ENCODE data around the gene RIN2.

The RIN2 gene

DNA sequence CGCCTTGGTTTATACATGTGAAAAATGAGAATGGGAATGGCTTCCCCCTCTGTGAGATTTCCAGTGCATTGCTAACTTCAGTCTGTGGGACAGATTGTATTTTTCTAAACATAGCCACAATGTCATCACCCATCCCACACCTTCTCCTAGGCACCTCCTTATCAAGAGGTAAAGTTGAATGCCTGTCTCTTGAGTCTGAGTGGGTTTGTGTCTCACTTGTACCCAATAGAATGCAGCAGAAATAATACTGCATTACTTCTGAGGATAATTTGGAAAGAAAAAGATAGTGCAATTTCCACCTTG, 27.9 kb downstream of the RIN2 start:
- H3K9me3 ChIP-seq (ENCODE audit: control insufficient read depth, low read length): no peaks in the 10 kb centered on the region
- H3K79me2 ChIP-seq: peaks cover 6% of the 10 kb centered on the region
- no peak overlapping the region for H2AFZ ChIP-seq
- H3K4me3 ChIP-seq (ENCODE audit: low read depth, low read length): no peak overlapping the region
- H3K4me2 ChIP-seq (ENCODE audit: low read length): no peak overlapping the region
- no peak overlapping the region for H3K9ac ChIP-seq
- TF ChIP-seq, protein P1, sequence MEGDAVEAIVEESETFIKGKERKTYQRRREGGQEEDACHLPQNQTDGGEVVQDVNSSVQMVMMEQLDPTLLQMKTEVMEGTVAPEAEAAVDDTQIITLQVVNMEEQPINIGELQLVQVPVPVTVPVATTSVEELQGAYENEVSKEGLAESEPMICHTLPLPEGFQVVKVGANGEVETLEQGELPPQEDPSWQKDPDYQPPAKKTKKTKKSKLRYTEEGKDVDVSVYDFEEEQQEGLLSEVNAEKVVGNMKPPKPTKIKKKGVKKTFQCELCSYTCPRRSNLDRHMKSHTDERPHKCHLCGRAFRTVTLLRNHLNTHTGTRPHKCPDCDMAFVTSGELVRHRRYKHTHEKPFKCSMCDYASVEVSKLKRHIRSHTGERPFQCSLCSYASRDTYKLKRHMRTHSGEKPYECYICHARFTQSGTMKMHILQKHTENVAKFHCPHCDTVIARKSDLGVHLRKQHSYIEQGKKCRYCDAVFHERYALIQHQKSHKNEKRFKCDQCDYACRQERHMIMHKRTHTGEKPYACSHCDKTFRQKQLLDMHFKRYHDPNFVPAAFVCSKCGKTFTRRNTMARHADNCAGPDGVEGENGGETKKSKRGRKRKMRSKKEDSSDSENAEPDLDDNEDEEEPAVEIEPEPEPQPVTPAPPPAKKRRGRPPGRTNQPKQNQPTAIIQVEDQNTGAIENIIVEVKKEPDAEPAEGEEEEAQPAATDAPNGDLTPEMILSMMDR (IDR thresholded peaks at IDR 0.05): no peak
- H3K4me1 ChIP-seq: peaks cover 15% of the 10 kb centered on the region
- no peaks in the 10 kb centered on the region for H3K36me3 ChIP-seq (ENCODE audit: control insufficient read depth, insufficient read depth, low read length)
- no peak overlapping the region for H3K27ac ChIP-seq
- H3K27me3 ChIP-seq (ENCODE audit: control insufficient read depth, insufficient read depth, low read length): no peaks in the 10 kb centered on the region

- Histone ChIP-seq H3K4me3 (ENCODE audit: low read depth, low read length) (no peak overlapping the region), H3K9ac (no peak overlapping the region), H3K9me3 (ENCODE audit: control insufficient read depth, low read length) (no peaks in the 10 kb centered on the region), H3K36me3 (ENCODE audit: control insufficient read depth, insufficient read depth, low read length) (no peaks in the 10 kb centered on the region), H3K4me1 (peaks cover 15% of the 10 kb centered on the region), H3K27ac (no peak overlapping the region), H3K27me3 (ENCODE audit: control insufficient read depth, insufficient read depth, low read length) (no peaks in the 10 kb centered on the region), H3K4me2 (ENCODE audit: low read length) (no peak overlapping the region), H3K79me2 (peaks cover 6% of the 10 kb centered on the region), H2AFZ (no peak overlapping the region)
- TF ChIP-seq, protein P1 (IDR thresholded peaks at IDR 0.05): no peak
Measured at GRCh38 chr20:19786311-19786710, 28.3 kb downstream of the RIN2 start.

DNA sequence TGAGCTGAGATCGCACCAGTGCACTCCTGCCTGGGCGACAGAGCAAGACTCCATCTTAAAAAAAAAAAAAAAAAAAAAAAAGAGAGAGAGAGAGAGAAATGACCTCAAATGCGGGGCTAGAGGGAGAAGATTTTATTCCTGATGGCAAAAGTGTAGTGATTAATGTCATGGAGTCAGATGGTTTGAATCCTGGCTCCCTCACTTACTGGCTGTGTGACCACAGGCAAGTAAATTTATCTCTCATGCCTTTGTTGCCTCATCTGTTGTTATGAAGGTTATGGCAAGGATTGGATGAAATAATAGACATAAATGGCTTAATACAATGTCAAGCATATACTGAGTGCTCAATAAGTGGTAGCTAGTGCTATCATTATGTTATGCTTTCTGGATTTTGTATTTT, 29.3 kb downstream of the RIN2 start:
- Histone ChIP-seq H3K36me3 (ENCODE audit: control insufficient read depth, insufficient read depth, low read length) (no peaks in the 10 kb centered on the region), H3K27ac (no peak overlapping the region), H3K4me3 (ENCODE audit: low read depth, low read length) (no peak overlapping the region), H3K9ac (no peak overlapping the region), H2AFZ (no peak overlapping the region), H3K79me2 (peaks cover 6% of the 10 kb centered on the region), H3K4me1 (peaks cover 15% of the 10 kb centered on the region), H3K27me3 (ENCODE audit: control insufficient read depth, insufficient read depth, low read length) (no peaks in the 10 kb centered on the region), H3K9me3 (ENCODE audit: control insufficient read depth, low read length) (no peaks in the 10 kb centered on the region), H3K4me2 (ENCODE audit: low read length) (no peak overlapping the region)
- TF ChIP-seq, protein P1 (IDR thresholded peaks at IDR 0.05): no peak

DNA sequence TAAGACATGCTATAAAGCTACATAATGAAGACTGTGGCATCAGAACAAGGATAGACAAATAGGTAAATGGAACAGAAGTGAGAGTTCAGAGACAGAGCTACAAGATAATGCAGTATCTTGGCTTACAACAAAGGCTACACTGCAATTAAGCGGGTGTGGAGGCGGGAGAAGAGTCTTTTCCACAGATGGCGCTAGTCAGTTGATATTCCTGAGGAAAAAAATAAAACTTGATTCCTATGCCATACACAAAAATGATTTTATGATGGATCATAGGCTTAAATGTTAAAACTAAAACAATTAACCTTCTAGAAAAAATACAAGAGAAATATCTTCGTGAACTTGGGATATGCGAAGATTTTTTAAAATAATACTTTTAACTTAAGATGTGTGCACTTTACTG, 31.0 kb downstream of the RIN2 start:
- no peak overlapping the region for H3K9ac ChIP-seq
- no peaks in the 10 kb centered on the region for H3K9me3 ChIP-seq (ENCODE audit: control insufficient read depth, low read length)
- no peaks in the 10 kb centered on the region for H3K36me3 ChIP-seq (ENCODE audit: control insufficient read depth, insufficient read depth, low read length)
- peaks cover 12% of the 10 kb centered on the region for H3K4me1 ChIP-seq
- H2AFZ ChIP-seq: no peak overlapping the region
- H3K4me2 ChIP-seq (ENCODE audit: low read length): no peak overlapping the region
- H3K27me3 ChIP-seq (ENCODE audit: control insufficient read depth, insufficient read depth, low read length): no peaks in the 10 kb centered on the region
- H3K4me3 ChIP-seq (ENCODE audit: low read depth, low read length): no peak overlapping the region
- TF ChIP-seq, protein P1 (IDR thresholded peaks at IDR 0.05): no peak
- H3K27ac ChIP-seq: no peak overlapping the region
- peaks cover 6% of the 10 kb centered on the region for H3K79me2 ChIP-seq

DNA sequence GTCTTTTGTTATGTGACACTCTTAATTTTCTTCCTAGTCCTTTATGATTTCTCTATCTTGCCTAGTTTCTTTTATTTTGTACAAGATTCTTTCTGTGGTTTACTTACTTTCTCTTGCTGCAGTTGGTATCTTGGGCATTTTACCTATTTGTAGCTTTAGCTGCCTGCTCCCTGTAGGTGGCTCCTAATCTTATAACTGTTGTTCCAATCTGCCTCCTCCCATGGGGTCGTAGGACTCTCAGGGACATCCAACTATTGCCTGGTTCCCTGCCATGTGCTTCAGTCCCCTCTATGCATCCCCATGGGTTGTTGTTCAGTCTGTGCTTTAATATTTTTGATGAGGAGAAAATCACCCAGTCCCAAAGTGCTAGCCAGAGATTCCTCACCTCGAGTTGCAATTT, 31.4 kb downstream of the RIN2 start:
- Histone ChIP-seq H3K4me1 (peaks cover 9% of the 10 kb centered on the region), H3K79me2 (peaks cover 6% of the 10 kb centered on the region), H3K9ac (no peak overlapping the region), H3K9me3 (ENCODE audit: control insufficient read depth, low read length) (no peaks in the 10 kb centered on the region), H3K36me3 (ENCODE audit: control insufficient read depth, insufficient read depth, low read length) (no peaks in the 10 kb centered on the region), H3K27ac (no peak overlapping the region), H3K27me3 (ENCODE audit: control insufficient read depth, insufficient read depth, low read length) (no peaks in the 10 kb centered on the region), H2AFZ (no peak overlapping the region), H3K4me2 (ENCODE audit: low read length) (no peak overlapping the region), H3K4me3 (ENCODE audit: low read depth, low read length) (no peak overlapping the region)
- TF ChIP-seq, protein P1 (IDR thresholded peaks at IDR 0.05): no peak
